GM18909 (cell line): ENCODE data around the gene SLC35D2.

Source experiments
- ATAC-seq: cut with Tn5 transposase; IDR thresholded peaks from one replicate; pipeline ENCODE4 v1.9.1; 2021; ENCODE audit warnings: mild to moderate bottlenecking; ENCODE audit not compliant: unreplicated experiment, poor library complexity

SLC35D2 gene

DNA sequence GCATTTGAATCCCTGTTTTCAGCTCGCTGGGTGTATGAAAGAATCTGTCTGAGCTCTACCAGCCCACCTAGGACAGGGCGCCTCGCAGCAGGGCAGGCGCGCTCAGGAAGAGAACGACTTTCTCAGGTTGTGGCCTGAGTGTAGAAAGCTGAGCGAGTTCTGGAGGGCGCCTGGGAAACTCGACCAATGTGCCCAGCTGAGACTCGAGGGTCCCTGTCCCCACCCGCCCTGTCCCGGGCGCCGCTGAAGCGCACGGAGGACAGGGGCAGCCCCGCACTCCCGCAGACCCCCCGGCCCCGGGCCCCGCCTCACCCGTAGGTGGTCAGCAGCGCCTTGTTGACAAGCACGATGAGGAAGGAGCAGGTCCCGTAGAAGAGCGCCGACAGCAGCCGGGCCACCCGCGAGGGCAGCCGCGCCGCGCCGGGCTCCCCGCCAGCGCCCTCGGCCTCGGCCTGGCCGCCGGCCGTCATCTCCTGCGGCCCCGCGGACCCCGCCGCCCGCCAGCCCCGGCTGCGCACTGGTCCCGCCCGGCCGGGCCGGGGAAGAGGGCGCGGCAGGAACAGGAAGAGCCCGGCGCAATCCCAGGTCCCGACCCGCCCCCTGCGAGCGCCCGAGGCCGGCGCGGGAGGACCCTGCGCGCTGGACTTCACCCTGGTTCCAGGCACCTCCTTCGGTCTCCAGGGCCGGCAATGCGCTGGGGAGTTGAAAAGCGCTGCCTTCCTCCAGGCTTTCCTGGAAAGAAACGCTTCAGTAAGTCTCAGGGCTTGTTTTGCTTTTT, at the start of gene SLC35D2:
SLC35D2 (minus strand) TSS at position 547 of the 778 bp plus-strand sequence; CDS start at position 470, 77 bp downstream.
- ATAC-seq: peak; percentile 52

DNA sequence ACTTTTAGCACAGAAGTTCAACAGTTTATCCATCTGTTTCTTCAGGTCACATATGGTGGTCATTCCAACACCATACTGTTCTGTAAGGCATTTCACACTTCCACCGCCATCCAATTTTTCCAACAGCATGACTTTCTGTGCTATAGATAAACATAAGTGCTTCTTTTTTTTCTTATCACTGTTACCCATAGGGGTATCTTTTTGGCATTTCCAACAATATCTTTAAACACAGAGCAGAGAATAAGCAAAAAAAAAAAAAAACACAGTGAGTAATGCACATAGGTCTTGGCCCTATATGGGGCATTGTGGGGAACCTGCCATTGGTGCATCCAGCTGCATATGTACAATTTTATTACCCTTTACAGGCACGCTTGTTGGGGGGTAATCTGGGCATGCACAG, 46.9 kb upstream of the SLC35D2 start:
- ATAC-seq: no peak

DNA sequence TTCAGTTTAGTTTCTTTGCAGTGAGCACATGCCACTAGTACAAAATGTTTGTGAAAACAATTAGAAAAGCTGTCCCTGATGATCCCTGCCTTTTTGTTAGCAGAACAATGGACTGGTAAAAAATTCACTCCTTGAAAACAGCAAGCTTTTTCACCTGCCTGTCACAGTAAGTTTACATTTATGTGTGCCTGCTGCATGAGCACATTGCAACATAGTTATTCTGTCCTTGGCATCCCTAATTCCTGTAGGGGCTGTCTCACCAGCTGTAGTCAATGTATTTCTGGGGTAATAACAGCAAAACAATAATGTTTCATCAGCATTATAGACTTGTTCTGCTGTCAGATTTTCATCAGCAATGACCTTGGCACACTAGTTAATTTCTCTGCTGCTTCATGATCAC, 46.2 kb upstream of the SLC35D2 start:
- no peak for ATAC-seq

DNA sequence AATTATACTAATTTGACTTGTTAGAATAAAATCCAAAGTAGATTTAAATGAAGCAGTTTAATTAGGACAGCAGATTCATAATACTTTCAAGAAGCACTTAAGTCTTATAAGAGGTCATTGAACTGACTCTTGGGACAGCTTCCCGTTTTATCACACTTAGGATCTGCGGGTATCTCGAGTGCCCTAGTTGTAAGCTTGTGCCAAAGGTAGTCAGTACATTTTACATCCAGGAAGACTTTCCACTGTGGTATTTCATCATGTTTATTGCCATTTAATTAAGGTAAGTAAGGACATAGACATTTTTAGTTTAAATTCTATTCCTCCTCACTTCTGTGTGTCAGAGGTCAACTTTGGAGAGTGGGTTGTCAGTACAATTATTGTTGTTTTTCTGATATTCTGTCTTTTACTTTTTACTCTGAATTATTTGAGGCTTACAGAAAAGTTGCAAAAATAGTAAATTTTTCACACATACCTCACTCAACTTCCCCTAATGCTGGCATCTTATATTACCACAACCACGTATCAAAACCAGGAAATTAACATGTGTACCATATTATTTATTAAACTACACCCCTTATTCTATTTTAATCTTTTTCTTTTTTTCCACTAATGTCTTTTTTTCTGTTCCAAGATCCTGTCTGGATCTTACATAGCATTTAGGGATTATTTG, 42.1 kb upstream of the SLC35D2 start:
- no peak for ATAC-seq

DNA sequence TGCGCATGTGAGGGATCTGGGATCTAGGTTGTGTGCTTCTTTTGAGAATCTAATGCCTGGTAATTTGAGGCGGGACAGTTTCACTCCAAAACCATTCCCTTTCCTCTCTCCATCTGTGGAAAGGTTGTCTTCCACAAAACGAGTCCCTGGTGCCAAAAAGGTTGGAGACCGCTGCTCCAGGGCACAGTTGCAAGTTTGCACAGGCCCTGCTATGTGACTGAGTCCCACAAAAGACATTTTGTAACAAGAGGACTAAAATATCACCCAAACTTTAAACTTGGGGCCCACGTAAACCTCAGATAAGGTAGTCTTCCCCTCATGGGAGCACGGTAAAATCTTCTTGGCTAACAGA, 40.5 kb upstream of the SLC35D2 start:
- no peak for ATAC-seq

DNA sequence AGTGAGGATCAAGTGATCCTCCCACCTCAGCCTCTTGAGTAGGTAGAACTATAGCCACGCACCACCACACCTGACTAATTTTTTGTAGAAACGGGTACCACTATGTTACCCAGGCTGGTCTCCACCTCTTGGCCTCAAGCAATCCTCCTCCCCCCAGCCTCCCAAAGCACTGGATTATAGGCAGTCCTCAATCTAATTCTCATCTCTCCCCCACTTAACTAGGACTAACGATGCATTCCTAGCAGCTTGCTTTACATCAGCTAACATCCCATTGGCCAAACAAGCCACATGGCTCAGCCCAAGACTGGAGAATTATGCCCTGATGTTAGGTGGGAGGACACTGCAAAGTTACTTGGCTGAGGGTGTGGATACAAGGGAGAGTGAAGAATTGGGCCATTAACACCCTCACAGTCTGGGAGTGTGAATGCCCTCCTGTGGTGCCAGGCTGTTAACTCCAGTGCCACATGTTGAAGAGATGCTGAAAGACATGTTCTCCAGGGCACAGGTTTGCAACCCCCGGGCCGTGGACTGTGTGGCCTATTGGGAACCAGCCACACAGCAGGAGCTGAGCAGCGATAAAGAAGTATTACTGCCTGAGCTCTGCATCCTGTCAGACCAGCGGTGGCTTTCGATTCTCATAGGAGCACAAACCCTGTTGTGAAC, 39.9 kb upstream of the SLC35D2 start:
- no peak for ATAC-seq

DNA sequence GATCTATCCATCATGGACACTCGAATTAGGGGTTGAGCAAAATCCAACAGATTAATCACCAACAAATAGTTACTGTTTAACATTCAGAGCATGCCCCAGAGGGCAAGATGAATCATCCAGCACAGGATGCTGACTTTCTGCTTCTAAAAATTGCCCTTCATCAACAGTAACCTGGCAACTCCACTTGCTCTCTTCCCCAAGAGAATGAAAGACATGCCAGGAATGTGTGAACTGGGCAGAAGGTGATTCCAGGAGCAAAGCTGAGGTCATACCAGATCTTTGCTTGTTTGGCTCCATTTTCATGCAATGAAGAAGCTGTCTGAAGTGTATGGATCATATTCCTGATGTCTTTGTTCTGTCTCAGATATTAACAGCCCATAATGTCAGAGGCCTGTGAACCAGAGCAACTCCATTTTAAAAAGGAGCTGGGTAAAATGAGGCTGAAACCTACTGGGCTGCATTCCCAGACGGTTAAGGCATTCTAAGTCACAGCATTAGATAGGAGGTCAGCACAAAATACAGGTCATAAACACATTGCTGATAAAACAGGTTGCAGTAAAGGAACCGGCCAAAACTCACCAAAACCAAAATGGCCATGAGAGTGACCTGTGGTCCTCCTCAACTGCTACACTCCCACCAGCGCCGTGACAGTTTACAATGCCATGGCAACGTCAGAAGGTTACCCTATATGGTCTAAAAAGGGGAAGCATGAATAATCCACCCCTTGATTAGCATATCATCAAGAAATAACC, 37.1 kb upstream of the SLC35D2 start:
- ATAC-seq: no peak

DNA sequence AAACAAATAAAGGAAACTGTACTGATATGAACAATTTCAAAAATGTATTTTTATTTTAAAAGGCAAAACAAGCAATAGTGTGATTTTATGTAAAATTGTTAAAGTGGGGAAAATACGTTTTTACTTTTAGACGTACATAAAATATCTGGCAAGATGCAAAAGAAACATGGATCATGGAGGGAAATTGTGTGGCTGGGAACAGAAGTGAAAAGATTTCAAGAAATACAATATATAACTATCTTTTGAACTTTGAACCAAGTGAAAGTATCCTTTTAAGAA, 36.1 kb upstream of the SLC35D2 start:
- no peak for ATAC-seq

DNA sequence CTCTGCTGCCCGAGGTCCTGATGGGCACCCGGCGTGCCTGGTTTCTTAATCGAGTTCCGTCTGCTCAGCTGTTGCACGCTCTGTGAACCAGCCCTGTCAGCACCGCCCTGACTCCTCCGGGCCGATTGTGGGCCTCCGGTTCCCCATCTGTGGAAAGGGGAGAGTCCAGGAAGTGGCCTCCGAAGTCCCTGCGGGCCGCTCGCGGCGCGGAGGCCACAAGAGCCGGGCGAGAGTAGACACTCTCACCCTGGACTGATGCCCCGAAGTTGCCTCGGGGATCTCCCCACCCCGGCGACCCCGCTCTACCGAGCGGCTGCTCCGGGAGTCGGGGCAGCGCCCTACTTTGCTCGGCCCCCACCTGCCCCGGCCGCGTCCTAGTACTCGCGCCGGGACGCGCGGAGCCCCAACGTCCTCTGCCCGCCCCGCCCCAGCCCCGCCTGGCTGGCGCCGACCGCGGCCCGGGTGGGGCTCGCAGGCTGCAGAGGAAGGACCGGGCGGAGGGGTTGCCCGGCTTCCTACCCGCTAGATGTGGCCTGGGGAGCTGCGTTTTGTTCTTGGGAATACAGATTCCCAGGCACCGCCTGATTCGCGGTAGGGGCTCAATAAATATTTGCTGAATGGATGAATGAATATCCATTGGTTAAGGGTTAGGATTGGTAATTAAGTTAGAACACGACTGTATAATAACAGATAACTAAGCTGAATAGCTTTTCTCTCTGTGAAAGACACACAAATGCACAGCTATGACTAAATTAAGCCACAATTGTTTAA, 35.6 kb upstream of the SLC35D2 start:
- ATAC-seq: peak; percentile 40

DNA sequence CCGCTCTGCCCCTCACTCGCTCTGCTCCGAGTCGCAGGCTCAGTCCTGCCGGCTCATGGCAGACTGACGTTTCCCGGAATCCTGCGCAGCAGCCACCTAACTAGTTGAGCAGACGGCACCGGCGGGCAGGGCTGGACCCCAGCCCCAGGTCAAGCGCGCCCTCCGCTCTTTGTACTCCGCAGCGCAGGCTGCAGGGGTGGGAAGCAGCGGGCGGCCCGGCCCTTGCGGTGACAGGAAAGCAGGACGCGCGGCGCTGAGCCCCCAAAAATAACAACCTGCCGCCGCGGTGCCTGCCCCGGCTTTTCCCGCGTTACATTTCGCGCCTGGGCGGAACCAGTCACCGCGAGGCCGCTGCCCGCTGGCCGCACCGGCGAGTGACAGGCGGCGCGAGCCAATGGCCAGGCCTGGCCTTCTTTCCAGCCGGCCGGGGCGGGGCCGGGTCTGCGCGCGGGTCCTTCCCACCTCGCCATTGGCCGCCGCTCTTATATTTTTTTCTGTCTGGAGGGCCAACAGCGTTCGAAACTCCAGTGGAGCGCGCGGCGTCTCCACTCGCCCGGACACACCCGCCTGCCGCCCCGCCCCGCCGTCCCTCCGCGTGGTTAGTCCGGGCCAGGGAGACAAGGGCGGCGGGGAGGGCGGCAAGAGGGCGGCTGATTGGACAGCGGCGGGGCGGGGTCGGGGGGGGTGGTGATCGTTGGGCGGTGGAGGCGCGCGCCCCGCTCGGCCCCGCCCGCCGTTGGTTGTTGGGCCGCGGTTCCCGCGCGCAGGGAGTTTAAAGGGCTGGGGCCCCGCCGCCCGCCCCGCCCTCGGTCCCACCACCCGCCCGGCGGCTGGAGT, 34.8 kb upstream of the SLC35D2 start, which contains the start of gene ZNF367:
ZNF367 (minus strand) TSS at position 288 of the 837 bp plus-strand sequence. CDS start 338 bp downstream, outside the sequence.
- ATAC-seq: peak; percentile 70

DNA sequence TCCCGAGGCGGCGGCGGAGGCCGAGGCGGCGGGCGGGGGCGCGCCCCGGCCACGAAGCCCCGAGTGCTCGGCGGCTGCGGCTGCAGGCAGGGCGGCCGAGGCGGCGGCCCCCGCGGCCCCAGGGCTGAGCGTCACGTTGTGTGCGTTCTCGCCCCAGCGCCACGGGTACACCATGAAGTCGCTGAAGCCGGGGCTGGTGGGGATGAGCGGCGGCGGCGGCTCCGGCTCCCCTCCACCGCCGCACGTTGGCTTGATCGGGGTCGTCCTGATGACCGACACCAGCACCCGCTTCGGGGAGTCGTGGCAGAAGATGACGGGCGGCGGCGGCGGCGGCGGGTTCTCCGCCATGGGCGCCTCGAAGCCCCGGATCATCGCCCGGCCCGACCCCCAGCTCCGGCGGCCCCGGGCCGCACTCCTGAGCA, 34.2 kb upstream of the SLC35D2 start:
- ATAC-seq: no peak

DNA sequence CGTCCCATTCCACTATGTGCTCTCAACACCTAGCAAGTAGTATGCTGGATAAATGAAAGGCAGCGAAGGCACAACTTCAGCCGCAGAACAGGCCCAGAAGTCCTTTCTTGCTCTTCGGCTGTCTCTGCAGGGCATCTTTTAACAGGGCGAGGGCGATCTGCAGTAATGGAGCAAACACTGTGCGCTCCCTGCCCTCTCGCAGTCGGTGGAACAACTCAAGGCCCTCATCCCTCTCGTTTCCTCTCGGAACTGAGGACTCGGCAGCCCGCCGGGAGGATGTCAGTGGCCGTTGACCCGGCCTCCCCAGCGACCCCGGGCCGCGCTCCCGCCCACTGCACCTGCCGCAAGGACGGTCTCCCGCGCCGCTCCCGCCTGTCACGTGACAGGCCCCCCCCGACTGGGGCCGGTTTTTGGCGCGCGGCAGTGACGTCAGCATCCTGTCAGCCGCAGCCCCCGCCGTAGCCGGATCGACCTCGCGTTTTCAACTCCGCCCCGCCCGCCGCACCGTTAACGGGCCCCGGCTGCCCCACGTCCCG, 33.6 kb upstream of the SLC35D2 start:
- peak; percentile 25 for ATAC-seq

DNA sequence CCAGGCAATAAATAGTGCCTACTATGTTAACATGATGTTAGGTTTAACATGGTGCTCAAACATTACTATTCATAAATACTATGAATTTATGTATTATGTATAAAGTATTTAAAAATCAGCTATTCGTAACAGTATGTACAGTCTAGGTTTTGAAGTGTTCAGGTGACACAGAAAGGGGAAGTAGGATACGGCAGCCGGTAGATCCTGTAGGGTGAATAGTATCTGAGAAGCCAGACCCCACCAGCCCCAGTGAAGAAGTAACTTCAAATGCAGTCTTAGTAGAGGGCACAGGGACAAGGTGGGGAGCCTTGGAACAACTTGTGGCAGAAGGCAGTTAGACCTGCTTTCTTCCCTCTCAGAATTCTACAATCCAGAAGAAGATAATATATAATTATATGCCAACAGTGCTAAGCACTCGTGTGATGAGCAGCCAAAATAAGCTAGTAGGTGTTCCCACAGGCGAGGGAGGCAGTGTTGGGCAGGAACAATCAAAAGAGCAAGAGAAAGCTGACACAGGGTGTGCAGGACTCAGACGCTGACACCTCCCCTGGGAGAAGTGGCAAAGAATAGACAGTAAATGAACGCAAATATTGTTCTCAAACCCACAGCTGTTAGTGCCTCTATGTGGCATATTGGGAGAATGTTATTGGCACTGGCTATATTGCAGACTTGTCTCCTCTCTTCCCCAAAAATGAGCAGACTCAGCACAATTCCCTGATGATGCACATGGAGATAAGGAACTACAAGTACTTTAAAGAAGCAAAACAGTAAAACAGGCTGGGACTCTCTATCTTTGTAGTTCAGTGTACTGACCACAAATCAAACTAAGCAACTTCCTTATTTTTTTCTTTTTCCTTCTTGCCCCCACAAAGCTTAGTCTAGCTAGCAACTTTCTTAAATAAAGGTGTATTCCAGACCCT, 30.1 kb upstream of the SLC35D2 start:
- ATAC-seq: peak; percentile 29

DNA sequence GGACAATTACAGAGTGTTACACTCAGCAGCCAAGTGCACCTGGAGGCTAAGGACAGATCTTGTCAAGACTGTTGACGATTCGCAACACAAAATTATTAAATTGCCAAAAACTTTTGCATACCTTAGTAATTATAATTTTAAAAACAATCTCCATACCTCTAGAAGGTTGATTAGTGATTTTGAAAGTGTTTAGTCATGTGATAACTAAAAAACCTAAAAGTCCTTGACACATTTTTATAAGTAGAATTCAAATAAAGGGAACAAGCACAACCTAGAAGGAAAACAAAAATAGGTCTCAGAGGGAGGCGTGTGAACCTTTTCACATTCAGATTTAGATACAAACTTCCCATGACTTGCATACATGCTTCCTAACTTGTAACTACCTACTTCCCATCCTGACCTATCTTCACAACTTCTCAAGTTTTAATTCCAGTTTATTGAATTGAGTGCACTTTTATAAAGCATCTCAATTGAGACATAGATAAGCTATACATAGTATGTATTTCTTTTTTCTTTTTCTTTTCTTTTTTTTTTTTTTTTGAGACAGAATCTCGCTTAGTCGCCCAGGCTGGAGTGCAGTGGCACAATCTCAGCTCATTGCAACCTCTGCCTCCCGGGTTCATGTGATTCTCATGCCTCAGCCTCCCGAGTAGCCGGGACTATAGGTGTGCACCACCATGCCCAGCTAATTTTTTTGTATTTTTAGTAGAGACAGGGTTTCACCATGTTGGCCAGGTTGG, 28.8 kb upstream of the SLC35D2 start:
- ATAC-seq: no peak

DNA sequence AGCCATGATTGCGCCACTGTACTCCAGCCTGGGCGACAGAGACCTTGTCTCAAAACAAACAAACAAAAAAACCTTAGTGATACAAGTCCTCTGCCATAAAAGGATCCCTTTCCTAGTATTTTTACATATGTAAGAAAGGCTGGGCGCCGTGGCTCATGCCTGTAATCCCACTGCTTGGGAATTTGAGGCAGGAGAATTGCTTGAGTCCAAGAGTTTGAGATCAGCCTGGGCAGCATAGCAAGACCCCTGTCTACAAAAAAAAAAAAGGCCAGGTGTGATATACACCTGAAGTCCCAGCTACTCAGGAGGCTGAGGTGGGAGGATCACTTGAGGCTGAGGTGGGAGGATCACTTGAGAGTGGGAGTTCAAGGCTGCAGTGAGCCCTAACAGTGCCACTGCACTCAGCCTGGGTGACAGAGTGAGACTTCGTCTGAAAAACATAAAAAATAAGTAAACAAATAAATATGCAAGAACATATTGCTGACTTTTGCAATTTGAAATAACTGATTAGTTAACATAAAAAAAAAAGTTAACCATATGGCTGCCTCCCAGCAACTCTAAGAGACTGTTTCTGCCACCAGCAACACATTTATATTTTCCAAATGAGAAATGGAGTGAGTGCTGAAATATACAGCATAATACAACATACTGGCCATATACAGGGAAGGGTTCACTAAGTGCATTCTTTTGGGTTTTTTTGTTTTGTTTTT, 27.8 kb upstream of the SLC35D2 start:
- no peak for ATAC-seq

DNA sequence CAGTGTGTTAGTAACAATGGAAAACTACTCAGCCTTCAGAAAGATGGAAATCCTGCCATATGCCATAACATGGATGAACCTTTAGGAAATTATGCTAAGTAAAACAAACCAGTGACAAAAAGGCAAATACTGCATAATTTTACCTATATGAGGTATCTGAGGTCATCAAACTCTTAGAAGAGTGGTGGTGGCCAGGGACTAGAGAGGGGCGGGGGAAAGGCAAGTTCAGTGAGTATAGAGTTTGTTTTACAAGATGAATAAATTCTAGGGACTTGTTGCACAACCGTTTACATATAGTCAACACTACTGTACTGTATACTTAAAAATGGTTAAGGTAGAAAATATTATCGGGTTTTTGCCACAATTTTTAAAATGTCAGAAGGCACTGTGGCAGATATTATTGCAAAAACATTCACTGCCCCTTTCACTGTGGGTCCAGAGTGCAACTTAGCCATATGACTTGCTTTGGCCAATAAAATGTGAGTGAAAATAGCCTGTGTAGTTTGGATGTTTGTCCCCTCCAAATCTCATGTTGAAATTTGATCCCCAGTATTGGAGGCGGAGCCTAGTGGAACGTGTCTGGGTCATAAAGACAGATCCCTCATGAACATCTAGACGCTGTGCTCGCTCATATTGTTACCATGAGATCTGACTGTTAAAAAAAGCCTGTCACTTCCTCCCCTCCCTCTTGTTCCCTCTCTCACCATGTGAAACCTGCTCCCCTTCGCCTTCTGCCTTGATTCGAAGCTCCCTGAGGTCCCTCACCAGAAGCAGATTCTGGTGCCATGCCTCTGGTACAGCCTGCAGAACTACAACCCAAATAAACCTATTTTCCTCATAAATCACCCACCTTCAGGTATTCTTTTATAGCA, 25.1 kb upstream of the SLC35D2 start:
- no peak for ATAC-seq
